SK-N-SH (cell line): Measurements from ENCODE around the gene SNX20. TPM values are rescaled to one million over a fixed set of nuclear protein-coding genes. Genes with fewer than 3 reads are reported as not detected.

Source experiments
- CTCF ChIA-PET: fragments of 300-600, 350-600 bp; formaldehyde crosslinking; extraction: SDS; loops from one replicate; lab custom pipeline; 2021; lab: Yijun Ruan, JAX
- POLR2A ChIA-PET: fragments of 350-600 bp; sonication (Branson Sonifier 250); formaldehyde crosslinking; extraction: SDS; loops from one replicate; lab custom pipeline; 2020; ENCODE audit warnings: antibody characterized with exemption, inconsistent platforms; lab: Yijun Ruan, JAX
- DNase-seq: peaks from one replicate; pipeline ENCODE4 v3.0.0; 2012
- H2AFZ ChIP-seq: fragments of 200-600 bp; sonication (generic); 2 replicates; pipeline ENCODE4 v1.8.1; 2016; ENCODE audit warnings: antibody characterized with exemption, mild to moderate bottlenecking, low read depth
- H3F3A ChIP-seq: fragments of 200-600 bp; sonication (generic); replicated peaks from 2 replicates; pipeline ENCODE3; 2016; ENCODE audit warnings: antibody characterized with exemption, mild to moderate bottlenecking; ENCODE audit not compliant: insufficient read depth
- H3K27ac ChIP-seq, 2 experiments: fragments of 200-500 bp in 1 of 2; fragments of 200-600 bp in 1 of 2; sonication (Bioruptor generic) in 1 of 2; sonication (generic), shearing (Covaris generic) in 1 of 2; 2 replicates each; pipeline versions ENCODE4 v1.5.1 to v1.6.1; 2014 to 2016; ENCODE audit warnings: low read depth in 2 of 2, inconsistent platforms in 1 of 2, low read length in 1 of 2, mild to moderate bottlenecking in 1 of 2, mixed read lengths in 1 of 2
- H3K27me3 ChIP-seq: fragments of 200-600 bp; sonication (generic), shearing (Covaris generic); 2 replicates; pipeline ENCODE4 v1.6.1; 2016; ENCODE audit warnings: mixed run types; ENCODE audit not compliant: insufficient read depth
- H3K36me3 ChIP-seq, 2 experiments: fragments of 200-500 bp in 1 of 2; fragments of 200-600 bp in 1 of 2; sonication (Bioruptor generic) in 1 of 2; sonication (generic) in 1 of 2; replicated peaks in 1 of 2; 2 replicates each; pipeline versions ENCODE3 to v1.5.1; 2014 to 2016; ENCODE audit warnings: low read length in 1 of 2, mild to moderate bottlenecking in 1 of 2; ENCODE audit not compliant: insufficient read depth in 2 of 2, control insufficient read depth in 1 of 2
- H3K4me1 ChIP-seq, 2 experiments: fragments of 200-500 bp in 1 of 2; fragments of 200-600 bp in 1 of 2; sonication (Bioruptor generic) in 1 of 2; sonication (generic), shearing (Covaris generic) in 1 of 2; 2 replicates each; pipeline versions ENCODE4 v1.5.1 to v1.6.1; 2014 to 2016; ENCODE audit warnings: low read depth in 1 of 2, low read length in 1 of 2, mixed run types in 1 of 2; ENCODE audit not compliant: insufficient read depth in 2 of 2, control insufficient read depth in 1 of 2
- H3K4me2 ChIP-seq: fragments of 200-600 bp; sonication (generic), shearing (Covaris generic); 2 replicates; pipeline ENCODE4 v1.6.1; 2017; ENCODE audit warnings: mixed run types
- H3K4me3 ChIP-seq, 2 experiments: fragments of 200-500 bp in 1 of 2; fragments of 200-600 bp in 1 of 2; sonication (Bioruptor generic) in 1 of 2; sonication (generic), shearing (Covaris generic) in 1 of 2; 2 replicates each; pipeline versions ENCODE4 v1.5.1 to v1.8.1; 2014 to 2016; ENCODE audit warnings: low read depth in 2 of 2, inconsistent platforms in 1 of 2, low read length in 1 of 2, mild to moderate bottlenecking in 1 of 2, mixed read lengths in 1 of 2, moderate library complexity in 1 of 2
- H3K79me2 ChIP-seq: fragments of 200-600 bp; sonication (generic); 2 replicates; pipeline ENCODE4 v1.8.1; 2017; ENCODE audit warnings: mild to moderate bottlenecking; ENCODE audit not compliant: insufficient read depth
- H3K9ac ChIP-seq: fragments of 200-600 bp; sonication (generic); 2 replicates; pipeline ENCODE4 v1.6.1; 2017; ENCODE audit warnings: mixed run types
- H3K9me2 ChIP-seq: fragments of 200-600 bp; sonication (generic); 2 replicates; pipeline ENCODE4 v1.6.1; 2017; ENCODE audit warnings: mixed run types
- H3K9me3 ChIP-seq: fragments of 200-600 bp; sonication (generic); 2 replicates; pipeline ENCODE4 v1.6.1; 2017; ENCODE audit warnings: mixed run types, mild to moderate bottlenecking, moderate library complexity
- H4K20me1 ChIP-seq: fragments of 200-600 bp; sonication (generic); 2 replicates; pipeline ENCODE4 v1.6.1; 2017; ENCODE audit warnings: mild to moderate bottlenecking, mixed run types; ENCODE audit not compliant: insufficient read depth
- CHD2 ChIP-seq: fragments of 150-350 bp; IDR thresholded peaks from 2 replicates; pipeline ENCODE4 v1.6.1; 2018; ENCODE audit warnings: low read length; ENCODE audit not compliant: partially characterized antibody
- CTCF ChIP-seq: fragments of 200-600 bp; sonication (generic); IDR thresholded peaks from 2 replicates; pipeline ENCODE4 v1.6.1; 2017; ENCODE audit warnings: antibody characterized with exemption, mild to moderate bottlenecking, moderate library complexity
- ELF1 ChIP-seq: IDR thresholded peaks from 2 replicates; pipeline ENCODE4 v1.4.0; 2012
- EP300 ChIP-seq, 2 experiments: IDR thresholded peaks; 2 replicates each; pipeline versions ENCODE4 v1.4.0 to v1.6.1; 2012; ENCODE audit warnings: borderline replicate concordance in 1 of 2, low read depth in 1 of 2, low read length in 1 of 2
- EZH2phosphoT487 ChIP-seq: fragments of 200-600 bp; sonication (generic); IDR thresholded peaks from 2 replicates; pipeline ENCODE4 v1.6.1; 2017; ENCODE audit warnings: low read depth, mixed run types, mild to moderate bottlenecking, antibody characterized with exemption, moderate library complexity, borderline replicate concordance
- FOXM1 ChIP-seq: IDR thresholded peaks from 2 replicates; pipeline ENCODE4 v1.4.0; 2012; ENCODE audit warnings: low read depth, mild to moderate bottlenecking
- GATA2 ChIP-seq: sonication (generic); formaldehyde crosslinking; IDR thresholded peaks from 2 replicates; pipeline ENCODE4 v1.5.0; 2020; ENCODE audit warnings: mild to moderate bottlenecking, missing genetic modification reagents
- IRF3 ChIP-seq: fragments of 150-350 bp; IDR thresholded peaks from 2 replicates; pipeline ENCODE4 v1.6.1; 2016; ENCODE audit warnings: mild to moderate bottlenecking, low read depth, low read length
- JUND ChIP-seq: IDR thresholded peaks from 2 replicates; pipeline ENCODE4 v1.4.0; 2012
- MAX ChIP-seq: IDR thresholded peaks from 2 replicates; pipeline ENCODE4 v1.4.0; 2012; ENCODE audit warnings: low read depth
- MXI1 ChIP-seq: IDR thresholded peaks from 2 replicates; pipeline ENCODE4 v1.6.1; 2012; ENCODE audit warnings: mild to moderate bottlenecking, low read depth, low read length, improper control_type of control experiment
- NFIC ChIP-seq: IDR thresholded peaks from 2 replicates; pipeline ENCODE4 v1.4.0; 2012; ENCODE audit warnings: borderline replicate concordance
- NRF1 ChIP-seq: IDR thresholded peaks from 2 replicates; pipeline ENCODE4 v1.6.1; 2012; ENCODE audit warnings: low read depth, mild to moderate bottlenecking, low read length
- PBX3 ChIP-seq: IDR thresholded peaks from 2 replicates; pipeline ENCODE4; 2012
- REST ChIP-seq: IDR thresholded peaks from 2 replicates; pipeline ENCODE4 v1.6.1; 2012; ENCODE audit warnings: mild to moderate bottlenecking, low read depth, low read length, moderate library complexity
- SIN3A ChIP-seq: IDR thresholded peaks from 2 replicates; pipeline ENCODE4 v1.6.1; 2012; ENCODE audit warnings: low read depth, mild to moderate bottlenecking, low read length, moderate library complexity, borderline replicate concordance
- SMC3 ChIP-seq: IDR thresholded peaks from 2 replicates; pipeline ENCODE4 v1.6.1; 2012; ENCODE audit warnings: low read depth, low read length, improper control_type of control experiment
- USF1 ChIP-seq: IDR thresholded peaks from 2 replicates; pipeline ENCODE4 v1.4.0; 2012; ENCODE audit warnings: low read depth, borderline replicate concordance
- ZBTB33 ChIP-seq: IDR thresholded peaks from 2 replicates; pipeline ENCODE4 v1.4.0; 2012; ENCODE audit warnings: low read depth, borderline replicate concordance
- WGBS: methylation state at CpG from one replicate; pipeline ENCODE4 v1.1.6; 2017; ENCODE audit warnings: low lambda C conversion rate; 5-methylcytosine and 5-hydroxymethylcytosine counted together
- polyA plus RNA-seq, 3 experiments: library from polyadenylated mRNA; depleted of rRNA; stranded (reverse); fragments of >200 nt; gene quantifications; 2 replicates each; pipeline ENCODE4 v1.2.3, GENCODE V29; 2012

Gene SNX20
- polyA plus RNA-seq, 1 of the 3 experiments (the other 2 are of a cell fraction), result not detected

- Histone ChIP-seq H3K9ac (no peak overlapping the region), H3K27me3 (no peaks in the 10 kb centered on the region), H3K79me2 (no peaks in the 10 kb centered on the region), H3K9me2 (no peaks in the 10 kb centered on the region), H4K20me1 (no peaks in the 10 kb centered on the region), H3F3A (no peaks in the 10 kb centered on the region), H3K27ac (no peak overlapping the region), H3K4me3 (no peak overlapping the region), H2AFZ (no peak overlapping the region), H3K36me3 (no peaks in the 10 kb centered on the region), H3K4me1 (peaks cover 0 to 2% of the 10 kb centered on the region in 2 experiments; a peak in 1 of 4 replicates), H3K9me3 (no peaks in the 10 kb centered on the region; the same call in 1 of the 2 replicates), H3K4me2 (no peak overlapping the region)
- no peak for TF ChIP-seq SIN3A
- TF ChIP-seq CTCF, result no peak
- no peak for TF ChIP-seq ELF1
- no peak for TF ChIP-seq PBX3
- no peak for TF ChIP-seq NFIC
- TF ChIP-seq MXI1, result no peak
- TF ChIP-seq EP300 (IDR thresholded peaks at IDR 0.05; ENCODE audit: borderline replicate concordance in 1 of 2, low read depth in 1 of 2, low read length in 1 of 2), result no peak
- TF ChIP-seq JUND, result no peak
- no peak for TF ChIP-seq CHD2
- no peak for TF ChIP-seq REST
- TF ChIP-seq IRF3, result no peak
- TF ChIP-seq MAX, result no peak
- TF ChIP-seq USF1, result no peak
- TF ChIP-seq ZBTB33, result no peak
- TF ChIP-seq GATA2 (CRISPR knock-in tag), result no peak
- no peak for TF ChIP-seq SMC3
- TF ChIP-seq FOXM1, result no peak
- no peak for TF ChIP-seq NRF1
- TF ChIP-seq EZH2phosphoT487, result no peak
- no peak for DNase-seq
- ChIA-PET CTCF (interaction anchor here (1.2 to 1.5 kb wide), 3 partner anchors 9 to 107 kb away, joined by 3 to 4 read pairs (median 3); no protein-coding TSS in a partner anchor), POLR2A (no interaction called here)
- 45% methylated on average over 5 of the region's 19 CpGs for WGBS
Observed at GRCh38 chr16:50699326-50700159, 18.4 kb upstream of the SNX20 start.
